HS-27A (cell line): ENCODE measurements around the gene KEAP1.

ENCODE experiments used
- DNase-seq: peaks from one replicate; pipeline ENCODE4 v3.0.0-alpha.2; 2012; ENCODE audit warnings: low read depth, missing footprints

KEAP1 gene

DNA sequence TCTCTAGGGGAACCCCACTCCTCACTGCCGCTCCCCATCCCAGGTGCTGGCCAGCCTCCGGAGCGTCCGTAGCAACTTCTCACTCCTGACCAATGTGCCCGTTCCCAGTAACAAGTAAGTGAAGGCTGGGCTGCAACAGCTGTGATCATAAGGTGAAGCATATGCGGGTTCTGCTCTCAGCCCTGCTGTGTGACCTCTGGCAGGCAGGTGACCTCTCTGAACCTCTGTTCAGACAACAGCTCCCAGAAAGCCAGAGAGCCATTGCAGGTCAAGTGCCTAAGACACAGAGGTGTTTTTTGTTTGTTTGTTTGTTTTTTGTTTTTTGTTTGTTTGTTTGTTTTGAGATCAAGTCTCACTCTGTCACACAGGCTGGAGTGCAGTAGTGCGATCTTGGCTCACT lies 54.1 kb downstream of the KEAP1 start:
- DNase-seq = no peak

DNA sequence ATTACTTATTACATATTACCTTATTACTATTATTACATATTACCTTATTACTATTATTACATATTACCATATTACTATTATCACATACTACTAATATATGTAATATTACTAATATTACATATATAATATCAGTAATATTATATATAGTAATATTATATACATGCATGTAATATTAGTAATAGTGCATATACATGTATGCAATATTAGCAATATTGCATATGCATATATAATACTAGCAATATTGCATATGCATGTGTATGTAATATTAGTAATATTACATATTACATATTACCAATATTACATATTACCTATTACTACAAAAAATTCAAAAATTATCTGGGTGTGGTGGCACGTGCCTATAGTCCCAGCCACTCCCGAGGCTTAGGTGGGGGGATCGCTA lies 60.5 kb downstream of the KEAP1 start:
- no peak for DNase-seq

- DNase-seq = no peak
Measured at GRCh38 chr19:10439588-10439987, 63.6 kb downstream of the KEAP1 start.
